HepG2 (cell line): ENCODE results near the gene DPP7. TPM values are rescaled to one million over a fixed set of nuclear protein-coding genes. Genes with fewer than 3 reads are reported as not detected.

ENCODE experiments used
- ATAC-seq: fragments of 200-7000 bp; cut with Tn5 transposase; 3 replicates; pipeline ENCODE4 v1.9.1; 2020; ENCODE audit warnings: mild to moderate bottlenecking, moderate library complexity
- BruUV-seq: library from RNA; stranded (reverse); fragments of 400-500 nt; replicated peaks from 2 replicates; lab custom pipeline; 2021; lab: Mats Ljungman, UMichigan
- CTCF ChIA-PET: fragments of 300-600 bp; formaldehyde crosslinking; extraction: SDS; loops from one replicate; lab custom pipeline; 2021; ENCODE audit warnings: low total read pairs, inconsistent platforms, low intra/inter-chr PET ratio; lab: Yijun Ruan, JAX
- POLR2A ChIA-PET: fragments of 350-600 bp; sonication (Branson Sonifier 250); formaldehyde crosslinking; loops from one replicate; lab custom pipeline; 2020; ENCODE audit warnings: antibody characterized with exemption, inconsistent platforms; lab: Yijun Ruan, JAX
- DNase-seq: peaks from one replicate; pipeline ENCODE4 v3.0.0-alpha.2; 2015; ENCODE audit warnings: low spot score
- FAIRE-seq: peaks from 3 replicates; lab custom pipeline; 2011; peaks lifted over from hg19 to GRCh38; lab: Jason Lieb, UNC
- H2AFZ ChIP-seq: one replicate; pipeline ENCODE4 v1.6.1; 2011; ENCODE audit warnings: low read length, inconsistent platforms
- H3K27ac ChIP-seq: fragments of 300-600 bp; 3 replicates; pipeline ENCODE4 v1.8.0; 2011; ENCODE audit warnings: mixed run types, mild to moderate bottlenecking, mixed read lengths, low read length, inconsistent platforms; ENCODE audit not compliant: insufficient read depth; ENCODE audit errors: extremely low read length
- H3K27me3 ChIP-seq, 2 experiments: fragments of 200-600 bp in 1 of 2; 2 replicates in 1 of 2; 3 replicates in 1 of 2; pipeline versions ENCODE4 v1.6.0 to v1.8.0; 2011; ENCODE audit warnings: low read length in 2 of 2, mild to moderate bottlenecking in 2 of 2, moderate library complexity in 2 of 2, inconsistent platforms in 1 of 2; ENCODE audit not compliant: insufficient read depth in 2 of 2, control insufficient read depth in 1 of 2
- H3K36me3 ChIP-seq, 2 experiments: fragments of 200-600 bp in 1 of 2; replicated peaks in 1 of 2; 2 replicates in 1 of 2; 3 replicates in 1 of 2; pipeline versions ENCODE4 v1.5.1 to v1.8.0; 2011; ENCODE audit warnings: low read length in 2 of 2, inconsistent platforms in 1 of 2; ENCODE audit not compliant: insufficient read depth in 2 of 2, control insufficient read depth in 1 of 2
- H3K4me1 ChIP-seq: 2 replicates; pipeline ENCODE4 v1.5.1; 2012; ENCODE audit warnings: low read length, inconsistent platforms; ENCODE audit not compliant: insufficient read depth
- H3K4me2 ChIP-seq: 2 replicates; pipeline ENCODE4 v1.6.0; 2011; ENCODE audit warnings: low read depth, low read length, inconsistent platforms
- H3K4me3 ChIP-seq, 3 experiments: fragments of 200-600 bp in 1 of 3; sonication (generic), shearing (Covaris generic) in 1 of 3; replicated peaks in 1 of 3; 2 replicates each; pipeline ENCODE4 v1.5.1; 2011 to 2016; ENCODE audit warnings: low read length in 3 of 3, inconsistent platforms in 2 of 3, low read depth in 2 of 3, mild to moderate bottlenecking in 2 of 3, control low read depth in 1 of 3, mixed read lengths in 1 of 3; ENCODE audit not compliant: insufficient read depth in 1 of 3
- H3K79me2 ChIP-seq: one replicate; pipeline ENCODE4 v1.6.1; 2011; ENCODE audit warnings: low read length, inconsistent platforms; ENCODE audit not compliant: insufficient read depth
- H3K9ac ChIP-seq: 2 replicates; pipeline ENCODE4 v1.6.0; 2011; ENCODE audit warnings: mild to moderate bottlenecking, low read depth, low read length, inconsistent platforms; ENCODE audit not compliant: insufficient read depth
- H3K9me3 ChIP-seq: 2 replicates; pipeline ENCODE4 v1.5.1; 2012; ENCODE audit warnings: mild to moderate bottlenecking, low read length
- H4K20me1 ChIP-seq: 2 replicates; pipeline ENCODE4 v1.6.0; 2011; ENCODE audit warnings: inconsistent platforms, mild to moderate bottlenecking, low read length, moderate library complexity; ENCODE audit not compliant: insufficient read depth
- AHDC1 ChIP-seq: sonication (generic); formaldehyde crosslinking; IDR thresholded peaks from 2 replicates; pipeline ENCODE4 v1.5.1; 2020; ENCODE audit warnings: mild to moderate bottlenecking, missing genetic modification reagents, borderline replicate concordance
- CENPT ChIP-seq: sonication (generic); formaldehyde crosslinking; IDR thresholded peaks from 2 replicates; pipeline ENCODE4 v1.8.0; 2022; ENCODE audit warnings: low read depth, mild to moderate bottlenecking, moderate library complexity, missing genetic modification reagents
- CREBL2 ChIP-seq: sonication (generic); formaldehyde crosslinking; IDR thresholded peaks from 2 replicates; pipeline ENCODE4 v1.8.1; 2023; ENCODE audit warnings: missing genetic modification reagents, mild to moderate bottlenecking, borderline replicate concordance
- E2F2 ChIP-seq: sonication (generic); formaldehyde crosslinking; IDR thresholded peaks from 2 replicates; pipeline ENCODE4 v1.4.0; 2020; ENCODE audit warnings: missing genetic modification reagents, borderline replicate concordance
- FOXP1 ChIP-seq, 2 experiments: fragments of 450-650 bp in 1 of 2; IDR thresholded peaks; 2 replicates each; pipeline ENCODE4 v1.6.1; 2017 to 2018; ENCODE audit warnings: antibody characterized with exemption in 1 of 2
- POLR2A ChIP-seq, 2 experiments: IDR thresholded peaks; 2 replicates each; pipeline ENCODE4 v1.6.1; 2011; ENCODE audit warnings: low read depth in 2 of 2, low read length in 2 of 2, mild to moderate bottlenecking in 1 of 2, moderate library complexity in 1 of 2; ENCODE audit not compliant: insufficient read depth in 1 of 2
- TBX3 ChIP-seq: fragments of 450-650 bp; IDR thresholded peaks from 2 replicates; pipeline ENCODE4 v1.6.1; 2017; ENCODE audit warnings: antibody characterized with exemption, mild to moderate bottlenecking, inconsistent platforms, borderline replicate concordance
- ZMAT5 ChIP-seq: sonication (generic); formaldehyde crosslinking; IDR thresholded peaks from 2 replicates; pipeline ENCODE4 v1.5.0; 2020; ENCODE audit warnings: mild to moderate bottlenecking, low read depth, missing genetic modification reagents, borderline replicate concordance
- ZNF33A ChIP-seq: sonication (generic); formaldehyde crosslinking; IDR thresholded peaks from 2 replicates; pipeline ENCODE4 v1.5.1; 2020; ENCODE audit warnings: missing genetic modification reagents, mild to moderate bottlenecking, moderate library complexity, borderline replicate concordance
- ZNF552 ChIP-seq: sonication (generic); formaldehyde crosslinking; IDR thresholded peaks from 2 replicates; pipeline ENCODE4 v1.9.0; 2022; ENCODE audit warnings: missing genetic modification reagents, mild to moderate bottlenecking, borderline replicate concordance
- ZNF589 ChIP-seq: sonication (generic); formaldehyde crosslinking; conservative IDR thresholded peaks from 2 replicates; pipeline ENCODE4 v1.8.0; 2022; ENCODE audit warnings: mild to moderate bottlenecking, moderate library complexity, missing genetic modification reagents
- ZNF614 ChIP-seq: IDR thresholded peaks from 2 replicates; pipeline ENCODE4 v1.6.1; 2018; ENCODE audit warnings: missing biosample characterization, missing genetic modification reagents, inconsistent platforms, borderline replicate concordance
- ZNF644 ChIP-seq: IDR thresholded peaks from 2 replicates; pipeline ENCODE4 v1.6.1; 2016; ENCODE audit warnings: low read depth
- ZNF720 ChIP-seq: sonication (generic); formaldehyde crosslinking; IDR thresholded peaks from 2 replicates; pipeline ENCODE4 v1.4.0; 2020; ENCODE audit warnings: missing genetic modification reagents
- WGBS: methylation state at CpG from one replicate; pipeline ENCODE4 v1.1.6; 2017; ENCODE audit warnings: low lambda C conversion rate; 5-methylcytosine and 5-hydroxymethylcytosine counted together
- in situ Hi-C: cut with HindIII; loops from 2 replicates; pipeline ENCODE4 v1.10.0; 2017; ENCODE audit warnings: low pct_unique_long_range_greater_than_20kb; ENCODE audit not compliant: extremely low pct_ligation_motif_present
- intact Hi-C: fragments of 100-400 bp; cut with micrococcal nuclease; formaldehyde crosslinking; loops from one replicate; pipeline ENCODE4 v1.10.0; 2022; ENCODE audit not compliant: unreplicated experiment
- polyA plus RNA-seq, 8 experiments: library from polyadenylated mRNA; depleted of rRNA in 3 of 8; stranded (reverse) in 7 of 8; unstranded in 1 of 8; fragments of >200 nt; fragmentation: Illumina TruSeq in 4 of 8; extraction: Trizol in 4 of 8; gene quantifications; 2 replicates each; pipeline versions ENCODE4 v1.2.1 to v1.2.3, GENCODE V29; 2011 to 2016; ENCODE audit warnings: low read depth in 4 of 8, missing spikeins in 1 of 8, mixed read lengths in 1 of 8; ENCODE audit not compliant: insufficient read depth in 1 of 8
- total RNA-seq, 5 experiments: library from RNA; depleted of rRNA; stranded (reverse); fragments of >200 nt; fragmentation: Illumina TruSeq; extraction: Trizol; gene quantifications; 2 replicates each; pipeline ENCODE4 v1.2.3, GENCODE V29; 2016; ENCODE audit warnings: low read depth in 1 of 5
- TF ChIP-seq, protein P1 (sequence below): sonication (generic); formaldehyde crosslinking; IDR thresholded peaks from 2 replicates; pipeline ENCODE4 v1.4.0; 2020; ENCODE audit warnings: missing genetic modification reagents

The DPP7 gene
- total and polyA plus RNA-seq, 2 of the 13 experiments (the other 11 are each of a cell fraction or from before 2014, with no cell fraction given): 1.2 to 4.5 TPM

DNA sequence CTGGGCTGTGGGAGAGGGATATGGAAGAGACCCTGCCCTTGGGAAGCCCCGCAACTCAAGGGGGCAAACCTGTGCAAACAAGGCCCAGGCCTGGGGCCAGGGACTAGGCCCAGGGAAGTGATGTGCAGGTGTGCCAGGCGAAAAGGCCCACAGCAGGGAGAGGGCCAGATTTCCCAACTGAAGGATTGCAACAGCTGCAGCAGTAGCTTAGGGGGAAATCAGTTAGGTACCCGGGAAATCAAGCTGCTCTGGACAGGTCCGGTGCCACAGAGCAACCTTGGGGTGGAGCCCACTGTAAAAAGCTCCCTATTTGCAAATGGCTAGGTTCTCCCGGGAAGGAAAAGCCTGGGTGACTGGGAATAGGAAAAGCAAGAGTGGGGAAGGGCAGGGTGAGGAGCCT, 34.8 kb upstream of the DPP7 start:
- H3K36me3 ChIP-seq: no peaks in the 10 kb centered on the region
- no TSS peak for BruUV-seq
- H3K4me1 ChIP-seq: peaks cover 30% of the 10 kb centered on the region
- WGBS: 12% methylated on average over 5 of the region's 5 CpGs
- H3K27me3 ChIP-seq: peaks cover 8 to 38% of the 10 kb centered on the region in 2 experiments; a peak in 4 of 5 replicates
- FAIRE-seq (no peak), DNase-seq (no peak), ATAC-seq (no peak)
- H3K79me2 ChIP-seq: no peaks in the 10 kb centered on the region
- H3K9ac ChIP-seq: no peak overlapping the region
- no peak overlapping the region for H3K27ac ChIP-seq
- H3K4me3 ChIP-seq: no peak overlapping the region
- ChIA-PET CTCF (no interaction called here), POLR2A (interaction anchor here (0.7 to 2.5 kb wide), 4 partner anchors 49 to 94 kb away, joined by 3 to 23 read pairs (median 16); partner anchors contain the start of genes RNF208 and TPRN)
- no peaks in the 10 kb centered on the region for H4K20me1 ChIP-seq
- H3K4me2 ChIP-seq: peak overlapping the region; percentile 61
- H3K9me3 ChIP-seq: no peaks in the 10 kb centered on the region
- no peak overlapping the region for H2AFZ ChIP-seq
- TF ChIP-seq CREBL2 (CRISPR knock-in tag): no peak
- TF ChIP-seq AHDC1: no peak
- TF ChIP-seq ZNF589 (CRISPR knock-in tag): no peak
- TF ChIP-seq, protein P1, sequence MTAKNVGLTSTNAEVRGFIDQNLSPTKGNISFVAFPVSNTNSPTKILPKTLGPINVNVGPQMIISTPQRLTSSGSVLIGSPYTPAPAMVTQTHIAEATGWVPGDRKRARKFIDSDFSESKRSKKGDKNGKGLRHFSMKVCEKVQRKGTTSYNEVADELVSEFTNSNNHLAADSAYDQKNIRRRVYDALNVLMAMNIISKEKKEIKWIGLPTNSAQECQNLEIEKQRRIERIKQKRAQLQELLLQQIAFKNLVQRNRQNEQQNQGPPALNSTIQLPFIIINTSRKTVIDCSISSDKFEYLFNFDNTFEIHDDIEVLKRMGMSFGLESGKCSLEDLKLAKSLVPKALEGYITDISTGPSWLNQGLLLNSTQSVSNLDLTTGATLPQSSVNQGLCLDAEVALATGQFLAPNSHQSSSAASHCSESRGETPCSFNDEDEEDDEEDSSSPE (CRISPR knock-in tag): no peak
- no peak for TF ChIP-seq ZNF552 (CRISPR knock-in tag)
- TF ChIP-seq TBX3: no peak
- no peak for TF ChIP-seq ZMAT5 (CRISPR knock-in tag)
- no peak for TF ChIP-seq POLR2A (IDR thresholded peaks at IDR 0.05; ENCODE audit: insufficient read depth in 1 of 2, low read depth in 2 of 2, low read length in 2 of 2)
- TF ChIP-seq E2F2 (CRISPR knock-in tag): no peak
- TF ChIP-seq ZNF720 (CRISPR knock-in tag): no peak
- TF ChIP-seq ZNF644 (CRISPR knock-in tag): no peak
- no peak for TF ChIP-seq ZNF614 (CRISPR knock-in tag)
- TF ChIP-seq FOXP1 (IDR thresholded peaks at IDR 0.05): no peak
- no peak for TF ChIP-seq FOXP1 (CRISPR knock-in tag; IDR thresholded peaks at IDR 0.05)
- TF ChIP-seq ZNF33A: no peak
- TF ChIP-seq CENPT (CRISPR knock-in tag): no peak
- in situ Hi-C loops: no loop called here
- intact Hi-C loops: no loop called here
